ENCODE measurements around the gene TARBP2.

DNA sequence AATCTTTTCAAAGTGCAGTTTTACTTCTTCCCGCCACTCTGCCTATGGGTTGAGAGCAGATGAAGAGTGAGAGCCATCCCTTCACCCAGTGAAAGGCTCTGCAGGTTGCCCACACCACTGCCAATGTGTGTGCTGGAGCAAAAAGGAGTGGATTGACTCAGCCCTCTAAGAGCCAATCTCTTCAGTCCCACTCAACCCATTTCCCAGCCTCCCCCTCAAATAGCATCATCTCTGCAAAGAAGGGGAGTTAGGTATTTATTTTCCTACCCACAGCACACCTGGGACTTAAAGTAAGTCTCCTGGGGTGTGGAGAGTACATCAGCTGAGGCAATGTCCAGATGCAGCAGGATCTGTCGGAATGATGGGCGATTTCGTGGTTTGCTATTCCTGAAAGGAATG is 17.1 kb upstream of the TARBP2 start:
- TF ChIP-seq, protein P1, sequence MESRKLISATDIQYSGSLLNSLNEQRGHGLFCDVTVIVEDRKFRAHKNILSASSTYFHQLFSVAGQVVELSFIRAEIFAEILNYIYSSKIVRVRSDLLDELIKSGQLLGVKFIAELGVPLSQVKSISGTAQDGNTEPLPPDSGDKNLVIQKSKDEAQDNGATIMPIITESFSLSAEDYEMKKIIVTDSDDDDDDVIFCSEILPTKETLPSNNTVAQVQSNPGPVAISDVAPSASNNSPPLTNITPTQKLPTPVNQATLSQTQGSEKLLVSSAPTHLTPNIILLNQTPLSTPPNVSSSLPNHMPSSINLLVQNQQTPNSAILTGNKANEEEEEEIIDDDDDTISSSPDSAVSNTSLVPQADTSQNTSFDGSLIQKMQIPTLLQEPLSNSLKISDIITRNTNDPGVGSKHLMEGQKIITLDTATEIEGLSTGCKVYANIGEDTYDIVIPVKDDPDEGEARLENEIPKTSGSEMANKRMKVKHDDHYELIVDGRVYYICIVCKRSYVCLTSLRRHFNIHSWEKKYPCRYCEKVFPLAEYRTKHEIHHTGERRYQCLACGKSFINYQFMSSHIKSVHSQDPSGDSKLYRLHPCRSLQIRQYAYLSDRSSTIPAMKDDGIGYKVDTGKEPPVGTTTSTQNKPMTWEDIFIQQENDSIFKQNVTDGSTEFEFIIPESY (IDR thresholded peaks at IDR 0.05) = no peak
- TF ChIP-seq FOXA1 (IDR thresholded peaks at IDR 0.05) (no peak), RAD21 (IDR thresholded peaks at IDR 0.05) (no peak), RXRA (IDR thresholded peaks at IDR 0.05) (no peak), SP1 (IDR thresholded peaks at IDR 0.05) (no peak)
- TF ChIP-seq, protein P2, sequence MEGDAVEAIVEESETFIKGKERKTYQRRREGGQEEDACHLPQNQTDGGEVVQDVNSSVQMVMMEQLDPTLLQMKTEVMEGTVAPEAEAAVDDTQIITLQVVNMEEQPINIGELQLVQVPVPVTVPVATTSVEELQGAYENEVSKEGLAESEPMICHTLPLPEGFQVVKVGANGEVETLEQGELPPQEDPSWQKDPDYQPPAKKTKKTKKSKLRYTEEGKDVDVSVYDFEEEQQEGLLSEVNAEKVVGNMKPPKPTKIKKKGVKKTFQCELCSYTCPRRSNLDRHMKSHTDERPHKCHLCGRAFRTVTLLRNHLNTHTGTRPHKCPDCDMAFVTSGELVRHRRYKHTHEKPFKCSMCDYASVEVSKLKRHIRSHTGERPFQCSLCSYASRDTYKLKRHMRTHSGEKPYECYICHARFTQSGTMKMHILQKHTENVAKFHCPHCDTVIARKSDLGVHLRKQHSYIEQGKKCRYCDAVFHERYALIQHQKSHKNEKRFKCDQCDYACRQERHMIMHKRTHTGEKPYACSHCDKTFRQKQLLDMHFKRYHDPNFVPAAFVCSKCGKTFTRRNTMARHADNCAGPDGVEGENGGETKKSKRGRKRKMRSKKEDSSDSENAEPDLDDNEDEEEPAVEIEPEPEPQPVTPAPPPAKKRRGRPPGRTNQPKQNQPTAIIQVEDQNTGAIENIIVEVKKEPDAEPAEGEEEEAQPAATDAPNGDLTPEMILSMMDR (IDR thresholded peaks at IDR 0.05; ENCODE audit: low read depth, low read length, missing input control) = no peak
- TF ChIP-seq, protein P3, sequence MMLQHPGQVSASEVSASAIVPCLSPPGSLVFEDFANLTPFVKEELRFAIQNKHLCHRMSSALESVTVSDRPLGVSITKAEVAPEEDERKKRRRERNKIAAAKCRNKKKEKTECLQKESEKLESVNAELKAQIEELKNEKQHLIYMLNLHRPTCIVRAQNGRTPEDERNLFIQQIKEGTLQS (IDR thresholded peaks at IDR 0.05) = no peak

All from liver (tissue), 3 donors.